Mesenteric fat pad (tissue), 1 donor: ENCODE data around the gene PLA2G4E. TPM values are rescaled to one million over a fixed set of nuclear protein-coding genes. Genes with fewer than 3 reads are reported as not detected.
A peak's percentile ranks its signal among the peaks of the same experiment; 100 is the strongest.

ENCODE experiments used
- DNase-seq: peaks from one replicate; pipeline ENCODE4 v3.0.0-alpha.2; 2020; ENCODE audit warnings: low spot score
- total RNA-seq: library from RNA; stranded (reverse); fragmentation: NEBNext Ultra II Directional; extraction: Animal tissue kit (Norgen Biotek cat#: 25700); gene quantifications from one replicate; pipeline ENCODE4 v1.2.1, GENCODE V29; 2021
- donor health status: DM: yes; HTN: yes; CAD: no.

The PLA2G4E gene
- total RNA-seq, 1 donor from 2014 or later: not detected

GRCh38 chr15:41937568-41937923, 83.3 kb downstream of the PLA2G4E start:
- no peak for DNase-seq

GRCh38 chr15:41936649-41937567, 83.9 kb downstream of the PLA2G4E start:
- peak; percentile 89 for DNase-seq

GRCh38 chr15:41936155-41936554, 84.7 kb downstream of the PLA2G4E start:
- peak; percentile 8 for DNase-seq

GRCh38 chr15:41935566-41936020, 85.2 kb downstream of the PLA2G4E start:
- peak; percentile 22 for DNase-seq

GRCh38 chr15:41934843-41935242, 86.0 kb downstream of the PLA2G4E start:
- DNase-seq: no peak

GRCh38 chr15:41933771-41934170, 87.1 kb downstream of the PLA2G4E start:
- DNase-seq: no peak

GRCh38 chr15:41933326-41933725, 87.5 kb downstream of the PLA2G4E start:
- no peak for DNase-seq

- DNase-seq: no peak
Observed at GRCh38 chr15:41932511-41933289, 88.1 kb downstream of the PLA2G4E start.

- DNase-seq: no peak
Observed at GRCh38 chr15:41932101-41932500, 88.7 kb downstream of the PLA2G4E start.

Other genes starting within 250 kb of the PLA2G4E start
- 21.2 TPM for gene MAPKBP1, start 246.6 kb downstream of the PLA2G4E start, total RNA-seq
- 7.7 TPM for gene JMJD7, start 192.9 kb downstream of the PLA2G4E start, total RNA-seq
- gene PLA2G4B, start 182.2 kb downstream of the PLA2G4E start, total RNA-seq: 4.3 TPM
- 1.6 TPM for gene SPTBN5, start 127.0 kb downstream of the PLA2G4E start, total RNA-seq
- 35.7 TPM for gene EHD4, start 48.5 kb downstream of the PLA2G4E start, total RNA-seq
- gene PLA2G4D, start 73.5 kb upstream of the PLA2G4E start, total RNA-seq: not detected
- gene PLA2G4F, start 135.6 kb upstream of the PLA2G4E start, total RNA-seq: not detected
- gene VPS39, start 187.3 kb upstream of the PLA2G4E start, total RNA-seq: 57.3 TPM